ENCODE results near the gene BMP6.
A peak's percentile ranks its signal among the peaks of the same experiment; 100 is the strongest.

Gene BMP6

GRCh38 chr6:7905416-7905815 lies 179.5 kb downstream of the BMP6 start:
- no peak for DNase-seq (ENCODE audit: low read depth in 2 of 2)

- DNase-seq (ENCODE audit: low read depth in 2 of 2): no peak
These were observed 180.8 kb downstream of the BMP6 start for GRCh38 chr6:7906741-7907140.

GRCh38 chr6:7907159-7907558 lies 181.3 kb downstream of the BMP6 start:
- no peak for DNase-seq (ENCODE audit: low read depth in 2 of 2)

- no peak for DNase-seq (ENCODE audit: low read depth in 2 of 2)
These were observed 183.7 kb downstream of the BMP6 start for GRCh38 chr6:7909323-7910276.

- DNase-seq (ENCODE audit: low read depth in 2 of 2): no peak
These were observed 184.4 kb downstream of the BMP6 start for GRCh38 chr6:7910298-7910653.

- DNase-seq (ENCODE audit: low read depth in 2 of 2): peak; percentile 32 to 38
These were observed 184.9 kb downstream of the BMP6 start, which contains the start of gene TXNDC5 for GRCh38 chr6:7910654-7911344. TXNDC5 (minus strand) TSS chr6:7910788; CDS start chr6:7910776, 12 bp downstream.

- no peak for DNase-seq (ENCODE audit: low read depth in 2 of 2)
These were observed 185.4 kb downstream of the BMP6 start for GRCh38 chr6:7911345-7911725.

- DNase-seq (ENCODE audit: low read depth in 2 of 2): no peak
These were observed 186.1 kb downstream of the BMP6 start for GRCh38 chr6:7912024-7912423.

- no peak for DNase-seq (ENCODE audit: low read depth in 2 of 2)
These were observed 187.0 kb downstream of the BMP6 start for GRCh38 chr6:7912736-7913517.

- no peak for DNase-seq (ENCODE audit: low read depth in 2 of 2)
These were observed 188.4 kb downstream of the BMP6 start for GRCh38 chr6:7914311-7914710.

GRCh38 chr6:7914991-7915789 lies 189.3 kb downstream of the BMP6 start:
- DNase-seq (ENCODE audit: low read depth in 2 of 2): no peak

- DNase-seq (ENCODE audit: low read depth in 2 of 2): no peak
These were observed 191.1 kb downstream of the BMP6 start for GRCh38 chr6:7916959-7917358.

GRCh38 chr6:7917729-7918128 lies 191.8 kb downstream of the BMP6 start:
- no peak for DNase-seq (ENCODE audit: low read depth in 2 of 2)

GRCh38 chr6:7918403-7918802 lies 192.5 kb downstream of the BMP6 start:
- no peak for DNase-seq (ENCODE audit: low read depth in 2 of 2)

GRCh38 chr6:7919871-7920270 lies 194.0 kb downstream of the BMP6 start:
- DNase-seq (ENCODE audit: low read depth in 2 of 2): no peak

GRCh38 chr6:7920425-7920824 lies 194.5 kb downstream of the BMP6 start:
- no peak for DNase-seq (ENCODE audit: low read depth in 2 of 2)

- DNase-seq (ENCODE audit: low read depth in 2 of 2): no peak
These were observed 195.1 kb downstream of the BMP6 start for GRCh38 chr6:7921046-7921445.

GRCh38 chr6:7921632-7922092 lies 195.8 kb downstream of the BMP6 start:
- no peak for DNase-seq (ENCODE audit: low read depth in 2 of 2)

- no peak for DNase-seq (ENCODE audit: low read depth in 2 of 2)
These were observed 196.7 kb downstream of the BMP6 start for GRCh38 chr6:7922596-7922995.

- DNase-seq (ENCODE audit: low read depth in 2 of 2): no peak
These were observed 199.0 kb downstream of the BMP6 start for GRCh38 chr6:7924867-7925266.

All from stimulated activated CD8-positive, alpha-beta memory T cell treated with anti-CD3 and anti-CD28 coated beads, Interleukin-7, amount 100 ng/mL, for 1 hour (primary cell).